BLaER1 (cell line): ENCODE results near the gene GLT6D1.
A peak's percentile ranks its signal among the peaks of the same experiment; 100 is the strongest.

Experiments used
- H3K27ac ChIP-seq: shearing (Covaris generic); formaldehyde crosslinking; 2 replicates; pipeline ENCODE4 v1.8.1; 2022
- H3K27me3 ChIP-seq: shearing (Covaris generic); formaldehyde crosslinking; 2 replicates; pipeline ENCODE4 v1.8.1; 2022
- H3K36me3 ChIP-seq: shearing (Covaris generic); formaldehyde crosslinking; 2 replicates; pipeline ENCODE4 v1.8.1; 2022
- H3K4me1 ChIP-seq: shearing (Covaris generic); formaldehyde crosslinking; 2 replicates; pipeline ENCODE4 v1.8.1; 2022
- H3K4me2 ChIP-seq: shearing (Covaris generic); formaldehyde crosslinking; 2 replicates; pipeline ENCODE4 v1.8.1; 2022
- H3K4me3 ChIP-seq: shearing (Covaris generic); formaldehyde crosslinking; 2 replicates; pipeline ENCODE4 v1.8.1; 2022
- H3K9ac ChIP-seq: shearing (Covaris generic); formaldehyde crosslinking; 2 replicates; pipeline ENCODE4 v1.8.1; 2022
- H3K9me3 ChIP-seq: shearing (Covaris generic); formaldehyde crosslinking; 2 replicates; pipeline ENCODE4 v1.8.1; 2022
- H4K20me1 ChIP-seq: shearing (Covaris generic); formaldehyde crosslinking; 2 replicates; pipeline ENCODE4 v1.8.1; 2022
- Cebpa-rat ChIP-seq: shearing (Covaris generic); IDR thresholded peaks from 2 replicates; pipeline ENCODE4 v1.8.1; 2022

Gene GLT6D1

DNA sequence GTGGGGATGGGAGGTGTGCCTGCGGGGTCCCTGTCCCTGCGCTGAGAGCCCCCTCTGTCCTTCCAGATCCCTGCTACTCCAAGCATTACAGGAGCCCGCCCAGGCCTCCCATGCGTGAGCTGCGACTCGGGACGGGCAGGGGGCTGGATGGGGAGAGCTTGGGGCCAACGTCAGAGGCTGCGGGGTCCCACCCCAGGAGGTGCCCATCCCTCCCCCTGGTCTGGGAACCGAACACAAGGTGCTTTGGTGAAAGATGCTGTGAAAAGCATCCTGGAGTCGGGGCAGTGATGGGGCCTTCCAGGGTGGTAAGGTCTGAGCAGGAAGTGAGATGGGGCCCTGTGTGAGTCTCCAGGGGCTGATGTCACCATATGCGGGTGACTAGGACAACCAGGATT, 26.5 kb upstream of the GLT6D1 start:
- TF ChIP-seq Cebpa-rat, result no peak
- peak overlapping the region; percentile 34; the same call in 1 of the 2 replicates for H3K4me2 ChIP-seq
- H3K4me1 ChIP-seq, result peaks cover 7% of the 10 kb centered on the region; the same call in 1 of the 2 replicates
- H3K36me3 ChIP-seq, result no peaks in the 10 kb centered on the region
- no peak overlapping the region for H3K9ac ChIP-seq
- no peaks in the 10 kb centered on the region for H3K27me3 ChIP-seq
- no peaks in the 10 kb centered on the region for H4K20me1 ChIP-seq
- H3K27ac ChIP-seq, result no peak overlapping the region
- H3K9me3 ChIP-seq, result peaks cover 7% of the 10 kb centered on the region; the same call in 1 of the 2 replicates
- H3K4me3 ChIP-seq, result no peak overlapping the region

DNA sequence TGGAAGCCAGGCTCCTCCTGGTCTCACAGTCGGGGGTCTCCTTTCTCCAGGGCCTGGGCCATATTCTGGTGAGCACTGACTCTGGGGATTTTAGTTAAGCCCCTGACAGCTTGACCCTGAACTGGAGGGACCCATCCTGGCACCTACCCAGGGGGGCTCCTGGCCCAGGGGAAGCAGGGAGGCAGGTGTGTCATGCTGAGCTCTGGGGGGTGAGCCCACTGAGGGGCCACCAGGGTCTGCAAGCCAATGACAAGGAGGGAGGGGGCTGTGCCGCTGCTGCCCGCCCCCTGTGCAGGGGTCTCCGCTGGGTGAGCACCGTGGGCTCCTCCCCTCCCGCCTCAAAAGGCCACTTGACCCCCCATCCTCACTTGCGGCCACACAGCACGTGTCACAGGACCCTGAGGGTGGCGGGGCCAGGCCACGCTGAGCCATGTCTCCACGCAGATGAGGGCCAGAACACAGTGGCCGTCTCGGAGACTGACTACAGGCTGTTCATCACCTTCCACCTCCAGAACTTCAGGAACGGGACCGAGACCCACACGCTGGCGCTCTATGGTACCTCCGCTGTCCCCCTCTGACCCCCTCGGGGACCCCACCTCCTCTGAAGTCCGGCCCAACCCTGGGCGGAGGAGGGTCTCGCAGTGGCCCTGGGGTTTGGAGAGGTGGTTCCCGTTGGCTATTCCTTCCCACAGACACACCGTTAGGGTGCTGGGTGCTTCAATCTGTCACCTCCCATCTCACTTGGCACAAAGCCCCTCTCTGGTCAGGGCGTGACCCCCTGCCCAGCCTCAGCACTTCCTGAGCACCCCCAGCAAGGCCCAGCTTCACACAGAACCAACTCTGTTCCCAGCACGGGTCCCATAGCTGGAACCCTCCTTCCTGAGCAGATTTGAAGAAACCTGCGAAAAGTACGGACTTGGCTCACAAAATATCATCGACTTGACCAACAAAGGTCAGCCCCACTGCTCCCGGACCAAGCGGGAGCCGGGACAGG, 25.8 kb upstream of the GLT6D1 start:
- no peak overlapping the region for H3K27ac ChIP-seq
- H3K9me3 ChIP-seq, result peaks cover 7% of the 10 kb centered on the region; the same call in 1 of the 2 replicates
- no peak for TF ChIP-seq Cebpa-rat
- H3K4me1 ChIP-seq, result peaks cover 7% of the 10 kb centered on the region; the same call in 1 of the 2 replicates
- peak overlapping the region; percentile 34; the same call in 1 of the 2 replicates for H3K4me2 ChIP-seq
- no peak overlapping the region for H3K4me3 ChIP-seq
- no peak overlapping the region for H3K9ac ChIP-seq
- no peaks in the 10 kb centered on the region for H4K20me1 ChIP-seq
- H3K27me3 ChIP-seq, result no peaks in the 10 kb centered on the region
- H3K36me3 ChIP-seq, result no peaks in the 10 kb centered on the region

DNA sequence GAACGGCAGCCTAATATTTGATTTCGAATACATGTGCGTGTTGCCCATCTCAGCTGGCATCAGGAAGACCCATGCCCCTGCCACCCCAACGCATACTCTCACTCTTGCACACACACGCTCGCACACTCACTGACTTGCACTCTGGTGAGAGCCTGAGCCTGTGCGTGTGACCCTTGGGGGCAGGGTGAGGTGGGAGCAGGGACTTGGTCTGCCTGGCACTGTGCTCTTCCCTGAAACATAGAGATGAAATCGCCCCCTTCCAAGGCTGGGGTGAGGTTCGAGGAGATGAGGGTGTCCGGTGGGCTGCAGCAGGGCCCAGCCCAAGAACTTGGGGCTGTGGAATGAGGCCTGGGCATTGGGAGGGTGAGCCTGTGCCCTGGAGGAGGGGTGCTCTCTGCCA, 24.9 kb upstream of the GLT6D1 start:
- TF ChIP-seq Cebpa-rat, result no peak

DNA sequence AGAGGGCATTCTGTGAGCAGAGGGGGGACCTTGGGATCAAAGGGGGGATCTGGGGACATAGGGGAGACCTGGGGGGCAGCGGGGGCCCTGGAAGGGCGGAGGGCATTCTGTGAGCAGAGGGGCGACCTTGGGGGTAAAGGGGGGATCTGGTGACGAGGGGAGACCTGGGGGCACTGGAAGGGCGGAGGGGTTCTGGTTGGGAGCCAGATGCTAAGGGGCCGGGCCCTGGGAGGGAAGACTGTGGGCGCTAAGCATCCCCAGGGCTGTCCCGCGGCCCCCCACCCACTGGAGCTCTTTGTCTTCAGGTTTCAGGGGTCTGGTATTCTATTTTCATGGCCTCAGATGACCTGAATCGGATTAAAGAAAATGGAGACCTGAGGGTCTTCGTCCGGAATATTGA, 24.5 kb upstream of the GLT6D1 start:
- H3K27ac ChIP-seq, result no peak overlapping the region
- peaks cover 7% of the 10 kb centered on the region; the same call in 1 of the 2 replicates for H3K4me1 ChIP-seq
- H3K27me3 ChIP-seq, result no peaks in the 10 kb centered on the region
- no peaks in the 10 kb centered on the region for H4K20me1 ChIP-seq
- H3K9me3 ChIP-seq, result peaks cover 1% of the 10 kb centered on the region; the same call in 1 of the 2 replicates
- no peaks in the 10 kb centered on the region for H3K36me3 ChIP-seq
- no peak overlapping the region for H3K4me3 ChIP-seq
- TF ChIP-seq Cebpa-rat, result no peak
- H3K4me2 ChIP-seq, result no peak overlapping the region
- no peak overlapping the region for H3K9ac ChIP-seq

More for the DNA sequence above, 24.9 kb upstream of the GLT6D1 start:
- Histone ChIP-seq H4K20me1 (no peaks in the 10 kb centered on the region), H3K4me3 (no peak overlapping the region), H3K27me3 (no peaks in the 10 kb centered on the region), H3K36me3 (no peaks in the 10 kb centered on the region), H3K9me3 (peaks cover 5% of the 10 kb centered on the region; the same call in 1 of the 2 replicates), H3K4me2 (no peak overlapping the region), H3K27ac (no peak overlapping the region), H3K4me1 (peaks cover 7% of the 10 kb centered on the region; the same call in 1 of the 2 replicates), H3K9ac (no peak overlapping the region)

DNA sequence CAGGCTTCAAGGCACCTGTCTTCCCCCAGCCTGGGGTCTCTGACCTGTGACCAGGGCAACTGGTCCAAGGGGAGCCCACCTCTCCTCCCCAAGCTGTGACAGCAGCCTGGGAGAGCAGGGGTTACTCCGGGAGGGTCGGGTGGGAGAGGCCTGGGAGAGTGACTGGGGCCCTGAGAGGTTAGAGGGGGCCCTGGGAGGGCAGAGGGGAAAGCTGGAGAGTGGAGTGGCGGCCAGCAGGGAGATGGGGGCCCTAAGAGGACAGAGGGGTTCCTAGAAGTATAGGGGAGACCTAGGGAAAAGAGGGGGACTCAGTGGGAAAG, 24.1 kb upstream of the GLT6D1 start:
- Histone ChIP-seq H4K20me1 (no peaks in the 10 kb centered on the region), H3K4me1 (peaks cover 7% of the 10 kb centered on the region; the same call in 1 of the 2 replicates), H3K4me3 (no peak overlapping the region), H3K4me2 (no peak overlapping the region), H3K36me3 (no peaks in the 10 kb centered on the region), H3K27me3 (no peaks in the 10 kb centered on the region), H3K27ac (no peak overlapping the region), H3K9ac (no peak overlapping the region), H3K9me3 (no peaks in the 10 kb centered on the region)
- no peak for TF ChIP-seq Cebpa-rat

DNA sequence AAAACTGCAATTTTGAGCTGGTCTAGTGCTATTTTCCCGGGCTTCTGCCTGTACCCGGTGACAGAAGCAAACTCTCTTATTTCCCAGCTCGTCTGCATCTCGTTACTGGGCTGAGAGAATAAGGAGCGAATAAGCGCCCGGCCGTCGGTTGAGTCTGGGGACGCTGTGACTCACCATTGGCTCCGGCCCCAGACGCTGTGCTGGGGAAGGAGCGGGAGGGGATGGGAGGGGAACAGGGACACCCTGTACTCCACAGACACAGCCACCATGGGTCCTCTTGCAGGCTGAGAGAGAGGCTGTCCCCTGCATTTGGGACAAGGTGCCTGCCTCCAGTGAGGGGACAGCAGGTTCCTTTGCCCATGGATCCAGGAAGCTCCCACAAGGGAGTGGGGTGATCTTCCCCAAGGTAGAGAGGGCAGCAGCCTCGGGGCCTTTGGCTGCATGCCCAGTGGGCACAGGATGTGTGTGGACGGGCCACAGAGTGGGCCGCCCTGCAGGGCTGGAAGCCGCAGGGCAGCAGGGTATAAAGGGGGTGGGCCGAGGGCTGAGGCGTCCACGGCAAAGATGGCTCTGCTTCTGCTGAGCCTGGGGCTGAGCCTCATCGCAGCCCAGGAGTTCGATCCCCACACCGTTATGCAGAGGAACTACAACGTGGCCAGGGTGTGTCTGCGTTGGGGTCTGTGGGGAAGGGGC, 23.6 kb upstream of the GLT6D1 start, which contains the start of gene LCN9:
TSS of gene LCN9 (plus strand) at position 552 of the 693 bp plus-strand sequence. CDS start at position 565, 13 bp downstream.
- H3K4me2 ChIP-seq, result no peak within 1 kb of the TSS
- no peak within 1 kb of the TSS for H3K9ac ChIP-seq
- no peaks in the 10 kb centered on the region for H3K36me3 ChIP-seq
- no peak within 1 kb of the TSS for H3K27ac ChIP-seq
- no peak within 1 kb of the TSS for H3K4me3 ChIP-seq
- peaks cover 7% of the 10 kb centered on the region; the same call in 1 of the 2 replicates for H3K4me1 ChIP-seq
- no peaks in the 10 kb centered on the region for H4K20me1 ChIP-seq
- no peaks in the 10 kb centered on the region for H3K27me3 ChIP-seq
- no peak for TF ChIP-seq Cebpa-rat
- no peaks in the 10 kb centered on the region for H3K9me3 ChIP-seq

DNA sequence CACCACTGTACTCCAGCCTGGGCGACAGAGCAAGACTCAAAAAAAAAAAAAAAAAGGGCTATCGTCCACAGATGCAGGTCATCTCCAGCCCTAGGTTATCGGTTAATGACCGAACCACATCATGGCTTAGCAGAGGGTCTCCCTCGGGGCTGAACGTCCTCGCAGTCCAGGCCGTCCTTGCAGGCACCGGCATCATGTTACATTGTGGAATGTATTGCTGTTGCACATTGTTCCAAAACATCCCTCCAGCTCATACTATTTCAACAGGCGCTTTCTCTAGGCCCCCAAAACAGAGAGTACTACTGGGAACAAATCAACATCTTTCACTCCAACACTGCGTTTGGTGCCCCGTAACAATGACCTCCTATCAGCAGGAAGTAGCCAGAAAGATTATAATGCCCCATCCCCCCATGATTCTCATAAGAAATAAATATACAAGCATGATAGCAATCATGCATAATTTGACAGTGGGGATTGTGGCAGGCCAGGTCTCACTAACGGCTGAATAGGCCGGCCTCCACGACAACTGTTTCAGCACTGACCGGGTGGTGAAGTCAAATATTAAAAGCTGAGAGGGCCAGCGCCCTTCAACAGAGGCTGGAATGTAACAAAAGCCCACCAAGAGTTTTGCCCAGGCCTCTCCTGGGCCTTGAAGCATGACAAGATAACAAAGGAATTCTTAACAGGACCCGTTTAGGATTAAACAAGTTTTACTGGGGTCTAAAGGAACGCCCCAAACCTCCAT, 22.6 kb upstream of the GLT6D1 start:
- H3K27ac ChIP-seq, result no peak overlapping the region
- no peak overlapping the region for H3K4me3 ChIP-seq
- H3K27me3 ChIP-seq, result no peaks in the 10 kb centered on the region
- no peak overlapping the region for H3K4me2 ChIP-seq
- H4K20me1 ChIP-seq, result no peaks in the 10 kb centered on the region
- no peak for TF ChIP-seq Cebpa-rat
- no peaks in the 10 kb centered on the region for H3K36me3 ChIP-seq
- no peaks in the 10 kb centered on the region for H3K9me3 ChIP-seq
- H3K9ac ChIP-seq, result no peak overlapping the region
- H3K4me1 ChIP-seq, result peaks cover 7% of the 10 kb centered on the region; the same call in 1 of the 2 replicates

DNA sequence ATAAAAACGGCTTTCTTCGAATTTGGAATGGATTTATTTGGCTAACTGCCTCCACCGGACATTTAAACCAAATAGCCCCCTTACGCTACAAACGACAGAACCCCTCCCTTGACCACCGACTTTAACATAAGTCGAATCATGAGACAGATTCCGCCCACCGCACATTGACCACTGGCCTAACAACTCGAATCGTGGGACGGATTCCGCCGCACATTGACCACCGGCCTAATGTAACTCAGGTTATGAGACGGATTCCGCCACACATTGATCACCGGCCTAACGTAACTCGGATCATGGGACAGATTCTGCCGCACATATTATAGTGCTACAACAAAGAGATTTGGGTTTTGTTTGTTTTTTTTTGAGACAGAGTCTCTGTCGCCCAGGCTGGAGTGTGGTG, 21.1 kb upstream of the GLT6D1 start:
- no peaks in the 10 kb centered on the region for H3K9me3 ChIP-seq

DNA sequence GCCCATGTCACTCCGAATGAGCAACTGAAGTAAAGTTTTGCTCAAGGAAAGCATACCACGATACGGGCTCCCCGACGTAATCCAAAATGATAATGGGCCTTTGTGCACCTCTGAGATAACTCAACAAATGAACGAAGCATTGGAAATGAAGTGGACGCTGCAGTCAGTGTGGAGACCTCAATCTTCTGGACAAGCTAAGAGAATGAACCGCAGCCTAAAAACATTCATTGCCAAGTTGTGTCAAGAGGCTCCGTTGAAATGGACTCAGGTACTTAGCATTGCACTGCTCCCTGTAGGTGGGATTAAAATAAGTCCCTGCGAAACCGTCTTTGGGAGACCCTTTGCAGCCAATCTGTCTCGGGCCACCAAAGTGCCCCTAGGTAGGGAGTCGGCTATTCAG, 19.9 kb upstream of the GLT6D1 start:
- peaks cover 5% of the 10 kb centered on the region; the same call in 1 of the 2 replicates for H3K9me3 ChIP-seq
- no peaks in the 10 kb centered on the region for H4K20me1 ChIP-seq
- H3K4me3 ChIP-seq, result no peak overlapping the region
- TF ChIP-seq Cebpa-rat, result no peak
- no peaks in the 10 kb centered on the region for H3K27me3 ChIP-seq
- H3K36me3 ChIP-seq, result no peaks in the 10 kb centered on the region
- no peak overlapping the region for H3K9ac ChIP-seq
- H3K27ac ChIP-seq, result no peak overlapping the region
- H3K4me2 ChIP-seq, result no peak overlapping the region
- 0 out of 2 replicates have a peak, but pooled peaks cover 12% of the 10 kb centered on the region for H3K4me1 ChIP-seq

More for the DNA sequence above, 21.1 kb upstream of the GLT6D1 start:
- Histone ChIP-seq H3K27ac (no peak overlapping the region), H3K4me2 (no peak overlapping the region), H4K20me1 (no peaks in the 10 kb centered on the region), H3K4me1 (0 out of 2 replicates have a peak, but pooled peaks cover 10% of the 10 kb centered on the region), H3K4me3 (no peak overlapping the region), H3K36me3 (no peaks in the 10 kb centered on the region), H3K9ac (no peak overlapping the region), H3K27me3 (no peaks in the 10 kb centered on the region)
- TF ChIP-seq Cebpa-rat, result no peak
